Measurements from ENCODE around the gene AP5B1. TPM values are rescaled to one million over a fixed set of nuclear protein-coding genes. Genes with fewer than 3 reads are reported as not detected.

AP5B1 gene
- total and polyA plus RNA-seq, 12 donors = 1.9 to 30.8 (median 14.5) TPM

GRCh38 chr11:65779919-65780769 is 632 bp downstream of the AP5B1 start:
- peak overlapping the region in 4 of 5 donors; percentile 64 to 75 (median 68) for H3K27ac ChIP-seq
- intact Hi-C loops (cut with DNase I) = loop anchor here (1.0 to 5.0 kb wide), 3 partner anchors 37 to 68 kb away; partner anchors contain the start of gene KAT5 (in 1 of the 2)

GRCh38 chr11:65779669-65779918 is 1.2 kb downstream of the AP5B1 start:
- peak overlapping the region in 2 of 5 donors; percentile 71 to 75 for H3K27ac ChIP-seq
- WGBS, 4 donors = 80 to 96% (median 80%) methylated on average over 7 to 12 of the region's 12 CpGs
- intact Hi-C loops (cut with DNase I) = no loop called here

More at GRCh38 chr11:65779919-65780769, 632 bp downstream of the AP5B1 start:
- TF ChIP-seq POLR2A (IDR thresholded peaks at IDR 0.05) (peak; percentile 53 to 60), CTCF (IDR thresholded peaks at IDR 0.05) (peak; percentile 79 to 96 (median 87))
- peak; percentile 75 to 87 (median 80) for DNase-seq
- H3K4me1 ChIP-seq (replicated peaks in 1 of 2) = peaks cover 8 to 15% of the 10 kb centered on the region in 2 donors
- H3K36me3 ChIP-seq (replicated peaks in 1 of 2) = peaks cover 0 to 18% of the 10 kb centered on the region in 2 donors
- WGBS, 4 donors = 0 to 60% (median 4%) methylated on average over 1 to 76 of the region's 76 CpGs
- peak overlapping the region; percentile 21 to 87 (median 73) for H3K4me3 ChIP-seq
- H3K9me3 ChIP-seq (replicated peaks in 1 of 3) = no peaks in the 10 kb centered on the region
- H3K27me3 ChIP-seq = peaks cover 3% of the 10 kb centered on the region

GRCh38 chr11:65778901-65779668 is 1.7 kb downstream of the AP5B1 start:
- intact Hi-C loops (cut with DNase I) = no loop called here
- Histone ChIP-seq H3K27me3 (no peaks in the 10 kb centered on the region), H3K4me1 (replicated peaks in 1 of 2) (peaks cover 8 to 15% of the 10 kb centered on the region in 2 donors), H3K9me3 (replicated peaks in 1 of 3) (no peaks in the 10 kb centered on the region), H3K4me3 (peak overlapping the region in 1 of 4 donors; percentile 87), H3K27ac (no peak overlapping the region), H3K36me3 (replicated peaks in 1 of 2) (peaks cover 0 to 18% of the 10 kb centered on the region in 2 donors)
- DNase-seq = peak in 1 of 7 donors; percentile 47
- WGBS, 4 donors = 94 to 96% (median 95%) methylated on average over 4 to 25 of the region's 25 CpGs
- TF ChIP-seq POLR2A (IDR thresholded peaks at IDR 0.05) (no peak), CTCF (IDR thresholded peaks at IDR 0.05) (no peak)

More at GRCh38 chr11:65779669-65779918, 1.2 kb downstream of the AP5B1 start:
- Histone ChIP-seq H3K9me3 (replicated peaks in 1 of 3) (no peaks in the 10 kb centered on the region), H3K4me3 (peak overlapping the region in 2 of 4 donors; percentile 59 to 87), H3K36me3 (replicated peaks in 1 of 2) (peaks cover 0 to 18% of the 10 kb centered on the region in 2 donors), H3K4me1 (replicated peaks in 1 of 2) (peaks cover 8 to 15% of the 10 kb centered on the region in 2 donors), H3K27me3 (no peaks in the 10 kb centered on the region)
- DNase-seq = no peak
- TF ChIP-seq CTCF (IDR thresholded peaks at IDR 0.05) (no peak), POLR2A (IDR thresholded peaks at IDR 0.05) (no peak)

GRCh38 chr11:65778431-65778900 is 2.3 kb downstream of the AP5B1 start:
- peaks cover 8 to 15% of the 10 kb centered on the region in 2 donors for H3K4me1 ChIP-seq (replicated peaks in 1 of 2)
- no peak overlapping the region for H3K4me3 ChIP-seq
- TF ChIP-seq CTCF (IDR thresholded peaks at IDR 0.05) (no peak), POLR2A (IDR thresholded peaks at IDR 0.05) (no peak)
- WGBS, 4 donors = 96 to 100% (median 97%) methylated on average over 1 to 20 of the region's 20 CpGs
- DNase-seq = peak in 2 of 7 donors; percentile 14 to 49
- H3K27me3 ChIP-seq = no peaks in the 10 kb centered on the region
- peaks cover 0 to 18% of the 10 kb centered on the region in 2 donors for H3K36me3 ChIP-seq (replicated peaks in 1 of 2)
- no peak overlapping the region for H3K27ac ChIP-seq
- intact Hi-C loops (cut with DNase I) = no loop called here
- no peaks in the 10 kb centered on the region for H3K9me3 ChIP-seq (replicated peaks in 1 of 3)
